Motor neuron (in vitro differentiated cells): ENCODE results near the gene IFI44. TPM values are rescaled to one million over a fixed set of nuclear protein-coding genes. Genes with fewer than 3 reads are reported as not detected.

Source experiments
- ATAC-seq, 8 experiments: fragments of 200-7000 bp; cut with Tn5 transposase; replicated peaks in 6 of 8; 2 replicates each; pipeline ENCODE4 v1.8.0; 2021; ENCODE audit warnings: mild to moderate bottlenecking in 8 of 8, moderate library complexity in 8 of 8
- H3K27ac ChIP-seq, 2 donors: fragments of 250-450 bp; sonication (Bioruptor Pico); 2 replicates each; pipeline ENCODE4 v1.9.0; 2021; ENCODE audit warnings: antibody characterized with exemption in 2 of 2, mild to moderate bottlenecking in 2 of 2, moderate library complexity in 1 of 2
- H3K4me1 ChIP-seq, 2 donors: fragments of 250-450 bp; sonication (Bioruptor Pico); replicated peaks in 1 of 2; 2 replicates each; pipeline ENCODE4 v1.6.1; 2021; ENCODE audit warnings: antibody characterized with exemption in 2 of 2, mild to moderate bottlenecking in 2 of 2, moderate library complexity in 1 of 2
- H3K4me3 ChIP-seq, 5 donors: fragments of 250-450 bp; sonication (Bioruptor Pico); 2 replicates each; pipeline ENCODE4 v1.9.0; 2021; ENCODE audit warnings: antibody characterized with exemption in 5 of 5, mild to moderate bottlenecking in 5 of 5, moderate library complexity in 4 of 5
- WGBS, 10 experiments: fragments of 450-650 bp; shearing (Covaris generic); methylation state at CpG; one replicate each; pipeline ENCODE4 v1.0.0; 2022; 5-methylcytosine and 5-hydroxymethylcytosine counted together
- in situ Hi-C, 9 experiments: fragments of 400-800 bp; cut with MboI; loops; one replicate each; pipeline ENCODE4 v1.15.0; 2021; ENCODE audit warnings: low sequenced_read_pairs in 9 of 9, low pct_unique_long_range_greater_than_20kb in 2 of 9; ENCODE audit not compliant: unreplicated experiment in 9 of 9
- total RNA-seq, 8 experiments: library from RNA; unstranded; fragments of 300-600 nt; gene quantifications; 2 replicates each; pipeline versions ENCODE4 v1.2.3 to v1.2.4, GENCODE V29; 2022

Gene IFI44
- total RNA-seq, result 100 to 1,000 TPM in 1 of 8 experiments, 10 to 100 TPM in 3, under 1 TPM in 1, not detected in 3; 0.76 to 119 (median 59.8) TPM

- peak in 6 of 8 experiments; percentile 38 to 95 (median 70) for ATAC-seq
- no peak within 1 kb of the TSS for H3K27ac ChIP-seq
- in situ Hi-C loops, result no loop called here
- H3K4me1 ChIP-seq, result no peaks in the 10 kb centered on the region
- H3K4me3 ChIP-seq, result no peak within 1 kb of the TSS
Measured at GRCh38 chr1:78649628-78650027, at the start of gene IFI44. Gene IFI44 (plus strand): TSS chr1:78649831. CDS start chr1:78650196, 365 bp downstream.

- WGBS, 10 experiments, result 67 to 100% (median 80%) methylated on average over 1 of the region's 1 CpG; no CpG with 5 or more reads in 3 of the 10 experiments
- no peak overlapping the region for H3K27ac ChIP-seq
- H3K4me1 ChIP-seq, result no peaks in the 10 kb centered on the region
- no peak for ATAC-seq
- in situ Hi-C loops, result loop anchor here in 8 of 9 experiments (10.0 to 25.0 kb wide), 3 partner anchors 456 to 466 kb away; no protein-coding TSS in a partner anchor
- no peak overlapping the region for H3K4me3 ChIP-seq
Measured at GRCh38 chr1:78601068-78601467, 48.6 kb upstream of the IFI44 start.

GRCh38 chr1:78603206-78603605, 46.4 kb upstream of the IFI44 start:
- ATAC-seq, result no peak
- in situ Hi-C loops, result loop anchor here in 8 of 9 experiments (10.0 to 25.0 kb wide), 3 partner anchors 458 to 468 kb away; no protein-coding TSS in a partner anchor

GRCh38 chr1:78604643-78605042, 45.0 kb upstream of the IFI44 start:
- no peak overlapping the region for H3K27ac ChIP-seq
- ATAC-seq, result no peak
- H3K4me1 ChIP-seq, result no peaks in the 10 kb centered on the region
- WGBS, 10 experiments, result 73 to 97% (median 82%) methylated on average over 1 to 5 of the region's 5 CpGs; no CpG with 5 or more reads in 1 of the 10 experiments
- in situ Hi-C loops, result loop anchor here in 8 of 9 experiments (10.0 to 25.0 kb wide), 3 partner anchors 460 to 470 kb away; no protein-coding TSS in a partner anchor
- H3K4me3 ChIP-seq, result no peak overlapping the region

More at GRCh38 chr1:78603206-78603605, 46.4 kb upstream of the IFI44 start:
- Histone ChIP-seq H3K27ac (no peak overlapping the region), H3K4me1 (no peaks in the 10 kb centered on the region), H3K4me3 (no peak overlapping the region)
- WGBS, 10 experiments, result 57 to 100% (median 85%) methylated on average over 1 of the region's 1 CpG; no CpG with 5 or more reads in 2 of the 10 experiments

GRCh38 chr1:78606274-78606673, 43.4 kb upstream of the IFI44 start:
- ATAC-seq, result no peak
- Histone ChIP-seq H3K27ac (no peak overlapping the region), H3K4me3 (no peak overlapping the region), H3K4me1 (no peaks in the 10 kb centered on the region)
- WGBS, 10 experiments, result 48 to 100% (median 80%) methylated on average over 1 to 2 of the region's 2 CpGs; no CpG with 5 or more reads in 2 of the 10 experiments
- in situ Hi-C loops, result loop anchor here in 8 of 9 experiments (10.0 to 25.0 kb wide), 3 partner anchors 461 to 471 kb away; no protein-coding TSS in a partner anchor

GRCh38 chr1:78607334-78607927, 42.2 kb upstream of the IFI44 start:
- in situ Hi-C loops, result loop anchor here in 8 of 9 experiments (10.0 to 25.0 kb wide), 3 partner anchors 463 to 473 kb away; no protein-coding TSS in a partner anchor
- H3K4me3 ChIP-seq, result no peak overlapping the region
- WGBS, 10 experiments, result 83 to 100% (median 92%) methylated on average over 1 to 5 of the region's 5 CpGs; no CpG with 5 or more reads in 4 of the 10 experiments
- ATAC-seq, result no peak
- H3K4me1 ChIP-seq, result no peaks in the 10 kb centered on the region
- H3K27ac ChIP-seq, result no peak overlapping the region

GRCh38 chr1:78607944-78608343, 41.7 kb upstream of the IFI44 start:
- in situ Hi-C loops, result loop anchor here in 8 of 9 experiments (10.0 to 25.0 kb wide), 3 partner anchors 463 to 473 kb away; no protein-coding TSS in a partner anchor
- no peak for ATAC-seq

GRCh38 chr1:78617615-78618026, 32.0 kb upstream of the IFI44 start:
- Histone ChIP-seq H3K4me1 (peaks cover 4 to 10% of the 10 kb centered on the region in 2 donors), H3K27ac (no peak overlapping the region), H3K4me3 (no peak overlapping the region)
- WGBS, 10 experiments, result 0 to 58% (median 26%) methylated on average over 1 to 7 of the region's 7 CpGs
- ATAC-seq, result peak; percentile 40 to 80 (median 64)
- in situ Hi-C loops, result loop anchor here in 2 of 9 experiments (25.0 kb wide), 1 partner anchor 480 kb away; no protein-coding TSS in a partner anchor

More at GRCh38 chr1:78607944-78608343, 41.7 kb upstream of the IFI44 start:
- Histone ChIP-seq H3K27ac (no peak overlapping the region), H3K4me3 (no peak overlapping the region), H3K4me1 (no peaks in the 10 kb centered on the region)
- 0 to 73% (median 20%) methylated on average over 1 to 4 of the region's 4 CpGs; no CpG with 5 or more reads in 7 of the 10 experiments for WGBS, 10 experiments

GRCh38 chr1:78619032-78619431, 30.6 kb upstream of the IFI44 start:
- no peak for ATAC-seq
- 41 to 100% (median 81%) methylated on average over 2 to 3 of the region's 3 CpGs for WGBS, 10 experiments
- H3K27ac ChIP-seq, result no peak overlapping the region
- no peak overlapping the region for H3K4me3 ChIP-seq
- H3K4me1 ChIP-seq, result peaks cover 4 to 10% of the 10 kb centered on the region in 2 donors
- in situ Hi-C loops, result loop anchor here in 2 of 9 experiments (25.0 kb wide), 1 partner anchor 482 kb away; no protein-coding TSS in a partner anchor

GRCh38 chr1:78619446-78619802, 30.2 kb upstream of the IFI44 start:
- peak; percentile 12 to 41 (median 25) for ATAC-seq
- H3K4me3 ChIP-seq, result no peak overlapping the region
- in situ Hi-C loops, result loop anchor here in 2 of 9 experiments (25.0 kb wide), 1 partner anchor 482 kb away; no protein-coding TSS in a partner anchor

GRCh38 chr1:78619803-78620579, 29.6 kb upstream of the IFI44 start, which contains the start of gene IFI44L:
Gene IFI44L (plus strand): TSS chr1:78620448. CDS start chr1:78627916, 7,468 bp downstream.
- Histone ChIP-seq H3K4me1 (peaks cover 4 to 10% of the 10 kb centered on the region in 2 donors), H3K4me3 (no peak within 1 kb of the TSS), H3K27ac (no peak within 1 kb of the TSS)
- WGBS, 10 experiments, result 2 to 57% (median 42%) methylated on average over 2 to 9 of the region's 9 CpGs
- in situ Hi-C loops, result loop anchor here in 2 of 9 experiments (25.0 kb wide), 1 partner anchor 483 kb away; no protein-coding TSS in a partner anchor
- peak; percentile 12 to 64 (median 48) for ATAC-seq

More at GRCh38 chr1:78619446-78619802, 30.2 kb upstream of the IFI44 start:
- Histone ChIP-seq H3K4me1 (peaks cover 4 to 10% of the 10 kb centered on the region in 2 donors), H3K27ac (no peak overlapping the region)
- 0 to 94% (median 81%) methylated on average over 2 to 4 of the region's 4 CpGs for WGBS, 10 experiments

- H3K27ac ChIP-seq, result no peak overlapping the region
- no peak overlapping the region for H3K4me3 ChIP-seq
- no peak for ATAC-seq
- in situ Hi-C loops, result loop anchor here in 2 of 9 experiments (25.0 kb wide), 1 partner anchor 483 kb away; no protein-coding TSS in a partner anchor
- peaks cover 4 to 10% of the 10 kb centered on the region in 2 donors for H3K4me1 ChIP-seq
- 0 to 100% (median 22%) methylated on average over 1 of the region's 1 CpG; no CpG with 5 or more reads in 1 of the 10 experiments for WGBS, 10 experiments
Measured at GRCh38 chr1:78620666-78621065, 29.0 kb upstream of the IFI44 start.
